GM06990 (cell line): ENCODE data around the gene TMEM219.
"Not testable (repeated sequence)": the region's sequence is repeated elsewhere in the genome, so short reads cannot be mapped to it uniquely, and the experiment has no call there.

Experiments
- DNase-seq: peaks from one replicate; pipeline ENCODE4 v3.0.0-alpha.2; 2011; ENCODE audit not compliant: insufficient read length; ENCODE audit errors: extremely low read depth
- H3K27me3 ChIP-seq: replicated peaks from 2 replicates; pipeline ENCODE4 v1.6.0; 2011; ENCODE audit warnings: low read length; ENCODE audit not compliant: control insufficient read depth, insufficient read depth
- H3K36me3 ChIP-seq: 2 replicates; pipeline ENCODE4 v1.5.1; 2011; ENCODE audit warnings: low read length; ENCODE audit not compliant: control insufficient read depth, insufficient read depth
- H3K4me3 ChIP-seq: replicated peaks from 2 replicates; pipeline ENCODE4 v1.5.1; 2011; ENCODE audit warnings: low read depth, mild to moderate bottlenecking, control low read depth, low read length
- TF ChIP-seq, protein P1 (sequence below): IDR thresholded peaks from 2 replicates; pipeline ENCODE4 v1.5.1; 2011; ENCODE audit warnings: low read length, control low read depth, mild to moderate bottlenecking, inconsistent platforms; ENCODE audit not compliant: insufficient read depth, poor library complexity, severe bottlenecking

TMEM219 gene

DNA sequence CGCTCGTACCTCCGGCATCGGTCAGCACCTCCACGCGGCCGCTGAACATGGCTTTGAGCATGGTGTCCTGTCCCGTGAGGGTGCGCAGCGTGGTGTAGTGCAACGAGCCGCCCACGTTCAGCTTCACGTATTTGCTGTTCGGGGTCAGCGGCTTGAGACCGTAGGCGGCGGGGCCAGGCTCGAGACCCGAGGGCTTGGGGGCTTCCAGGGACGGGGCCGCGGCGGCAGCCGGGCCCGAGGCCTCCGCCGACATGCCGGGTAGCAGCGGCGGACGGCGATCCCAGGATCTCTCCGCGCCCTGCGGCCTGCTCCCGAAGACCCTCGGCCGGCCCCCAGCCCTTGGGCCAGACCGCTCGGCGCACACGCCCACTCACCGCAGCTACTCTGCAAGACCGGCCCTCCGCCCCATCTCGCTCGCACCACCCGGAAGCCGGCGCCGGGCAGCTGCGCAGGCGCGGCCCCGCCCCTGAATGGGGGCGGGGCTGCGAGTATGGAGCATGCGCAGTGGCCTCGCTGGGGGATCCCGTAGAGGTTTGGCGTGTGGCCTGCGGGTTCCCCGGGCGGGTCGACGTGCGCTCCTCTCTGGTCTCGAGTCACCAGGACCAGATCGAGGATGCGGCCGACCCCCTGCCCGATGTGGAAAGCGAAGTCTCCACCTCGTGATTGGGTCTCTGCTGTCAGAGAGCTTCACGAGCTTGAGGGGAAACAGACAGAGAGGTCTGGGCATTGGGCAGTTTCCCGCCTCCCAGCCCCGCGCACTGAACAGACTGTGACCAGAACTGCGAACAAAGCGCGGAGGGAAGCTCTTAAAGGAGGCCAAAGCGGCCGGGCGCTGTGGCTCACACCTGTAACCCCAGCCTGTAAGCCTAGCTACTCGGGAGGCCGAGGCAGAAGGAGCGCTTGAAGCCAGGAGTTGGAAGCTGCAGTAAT, 35.8 kb upstream of the TMEM219 start, which contains the start of gene KCTD13:
KCTD13 (minus strand) TSS at position 446 of the 930 bp plus-strand sequence; CDS start at position 253, 193 bp downstream.
- DNase-seq: peak; percentile 95
- TF ChIP-seq, protein P1, sequence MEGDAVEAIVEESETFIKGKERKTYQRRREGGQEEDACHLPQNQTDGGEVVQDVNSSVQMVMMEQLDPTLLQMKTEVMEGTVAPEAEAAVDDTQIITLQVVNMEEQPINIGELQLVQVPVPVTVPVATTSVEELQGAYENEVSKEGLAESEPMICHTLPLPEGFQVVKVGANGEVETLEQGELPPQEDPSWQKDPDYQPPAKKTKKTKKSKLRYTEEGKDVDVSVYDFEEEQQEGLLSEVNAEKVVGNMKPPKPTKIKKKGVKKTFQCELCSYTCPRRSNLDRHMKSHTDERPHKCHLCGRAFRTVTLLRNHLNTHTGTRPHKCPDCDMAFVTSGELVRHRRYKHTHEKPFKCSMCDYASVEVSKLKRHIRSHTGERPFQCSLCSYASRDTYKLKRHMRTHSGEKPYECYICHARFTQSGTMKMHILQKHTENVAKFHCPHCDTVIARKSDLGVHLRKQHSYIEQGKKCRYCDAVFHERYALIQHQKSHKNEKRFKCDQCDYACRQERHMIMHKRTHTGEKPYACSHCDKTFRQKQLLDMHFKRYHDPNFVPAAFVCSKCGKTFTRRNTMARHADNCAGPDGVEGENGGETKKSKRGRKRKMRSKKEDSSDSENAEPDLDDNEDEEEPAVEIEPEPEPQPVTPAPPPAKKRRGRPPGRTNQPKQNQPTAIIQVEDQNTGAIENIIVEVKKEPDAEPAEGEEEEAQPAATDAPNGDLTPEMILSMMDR: no peak

DNA sequence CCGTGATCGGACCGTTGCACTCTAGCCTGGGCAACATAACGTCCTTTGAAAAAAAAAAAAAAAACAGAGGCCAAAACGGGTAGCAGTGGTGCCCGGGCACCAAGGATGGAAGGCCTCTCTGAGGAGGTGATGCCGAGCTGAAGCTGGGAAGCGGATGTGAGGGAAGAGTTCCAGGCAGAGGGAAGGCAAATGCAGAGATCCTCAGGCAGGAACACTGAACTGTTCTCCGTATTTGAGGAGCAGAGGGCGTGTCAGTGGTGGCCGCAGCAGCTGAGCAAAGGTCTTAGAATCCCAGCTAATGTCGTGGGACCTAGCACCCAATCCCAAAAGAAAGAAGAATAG, 35.2 kb upstream of the TMEM219 start:
- TF ChIP-seq, protein P1: no peak
- H3K4me3 ChIP-seq: peak overlapping the region; percentile 92
- H3K27me3 ChIP-seq: no peaks in the 10 kb centered on the region
- no peaks in the 10 kb centered on the region; the same call in 1 of the 2 replicates for H3K36me3 ChIP-seq
- no peak for DNase-seq

More for the DNA sequence above, 35.8 kb upstream of the TMEM219 start, which contains the start of gene KCTD13:
- Histone ChIP-seq H3K27me3 (no peaks in the 10 kb centered on the region), H3K36me3 (no peaks in the 10 kb centered on the region; the same call in 1 of the 2 replicates), H3K4me3 (peak within 1 kb of the TSS; percentile 92)

DNA sequence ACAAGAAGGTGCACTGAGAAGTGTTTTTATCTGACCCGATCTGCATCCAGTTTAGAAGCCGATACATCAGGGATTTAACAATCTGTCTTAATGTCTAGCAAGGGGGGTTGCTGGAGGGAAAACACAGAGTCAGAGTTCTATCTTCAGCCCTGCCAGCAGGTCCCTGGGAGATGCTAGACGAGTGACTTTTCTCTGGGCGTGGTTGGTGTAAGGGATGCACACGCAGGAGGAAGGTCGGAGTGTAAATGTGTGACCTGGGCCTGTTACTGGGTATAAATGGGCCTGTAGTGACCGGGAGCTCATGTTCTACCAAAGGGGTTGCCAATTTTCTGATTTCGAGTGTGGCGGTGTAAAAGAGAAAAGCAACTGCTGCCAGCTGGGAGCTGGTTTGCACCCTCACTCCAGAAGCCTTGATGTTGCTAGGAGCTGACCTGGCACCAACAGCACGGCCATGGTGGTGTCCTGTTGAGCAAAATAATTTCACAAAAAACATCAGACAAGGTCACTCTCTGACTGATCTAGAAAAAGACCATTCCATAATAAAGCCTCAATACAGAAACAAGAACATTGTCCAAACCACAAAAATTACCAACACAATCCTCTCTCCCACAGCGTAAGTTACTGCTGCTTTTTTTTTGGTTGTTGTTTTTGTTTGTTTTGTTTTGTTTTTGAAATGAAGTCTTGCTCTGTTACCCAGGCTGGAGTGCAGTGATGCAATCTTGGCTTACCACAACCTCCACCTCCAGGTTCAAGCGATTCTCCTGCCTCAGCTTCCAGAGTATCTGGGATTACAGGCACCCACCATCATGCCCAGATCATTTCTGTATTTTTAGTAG, 34.6 kb upstream of the TMEM219 start:
- Histone ChIP-seq H3K36me3 (no peaks in the 10 kb centered on the region; the same call in 1 of the 2 replicates), H3K4me3 (no peak overlapping the region; the same call in 1 of the 2 replicates), H3K27me3 (no peaks in the 10 kb centered on the region)
- no peak for DNase-seq
- TF ChIP-seq, protein P1: no peak

DNA sequence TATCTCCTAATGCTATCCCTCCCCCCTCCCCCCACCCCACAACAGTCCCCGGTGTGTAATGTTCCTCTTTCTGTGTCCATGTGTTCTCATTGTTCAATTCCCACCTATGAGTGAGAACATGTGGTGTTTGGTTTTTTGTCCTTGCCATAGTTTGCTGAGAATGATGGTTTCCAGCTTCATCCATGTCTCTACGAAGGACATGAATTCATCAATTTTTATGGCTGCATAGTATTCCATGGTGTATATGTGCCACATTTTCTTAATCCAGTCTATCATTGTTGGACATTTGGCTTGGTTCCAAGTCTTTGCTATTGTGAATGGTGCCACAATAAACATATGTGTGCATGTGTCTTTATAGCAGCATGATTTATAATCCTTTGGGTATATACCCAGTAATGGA, 30.1 kb upstream of the TMEM219 start:
- H3K36me3 ChIP-seq, H3K4me3 ChIP-seq, DNase-seq, H3K27me3 ChIP-seq: not testable (repeated sequence)

DNA sequence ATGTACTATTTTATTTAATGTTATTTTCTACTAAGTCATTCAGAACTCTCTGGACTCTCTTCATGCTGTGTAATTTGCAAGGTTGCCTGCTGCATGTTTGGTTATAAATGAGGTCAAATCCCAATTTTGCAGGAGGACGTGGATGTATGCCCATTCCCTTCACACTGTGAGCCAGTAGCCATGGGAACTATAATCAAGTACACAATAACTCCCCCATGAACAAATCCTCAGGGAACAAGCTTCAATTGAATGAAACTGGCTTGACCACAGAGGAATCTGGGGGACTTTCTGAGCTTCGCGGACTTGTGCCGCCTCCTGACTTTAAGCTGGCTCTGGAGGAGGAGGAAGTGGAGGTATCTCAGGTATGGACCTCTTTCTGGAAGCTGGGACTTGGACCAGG, 21.2 kb upstream of the TMEM219 start:
- TF ChIP-seq, protein P1: no peak
- H3K27me3 ChIP-seq: no peaks in the 10 kb centered on the region
- no peaks in the 10 kb centered on the region for H3K36me3 ChIP-seq
- DNase-seq: no peak
- H3K4me3 ChIP-seq: no peak overlapping the region
